D721Med (cell line): ENCODE results near the gene TMEM39B.
"Not testable (repeated sequence)": the region's sequence is repeated elsewhere in the genome, so short reads cannot be mapped to it uniquely, and the experiment has no call there.

Experiments
- DNase-seq: peaks from one replicate; pipeline ENCODE4 v3.0.0; 2011; ENCODE audit warnings: low spot score; ENCODE audit not compliant: insufficient read length
- FAIRE-seq: peaks from 2 replicates; lab custom pipeline; 2011; peaks lifted over from hg19 to GRCh38; lab: Jason Lieb, UNC
- CTCF ChIP-seq: IDR thresholded peaks from 2 replicates; pipeline ENCODE4 v1.5.1; 2012; ENCODE audit warnings: mild to moderate bottlenecking, control low read depth; ENCODE audit not compliant: insufficient read depth; ENCODE audit errors: missing control alignments

The TMEM39B gene

GRCh38 chr1:32125313-32125712, 52.6 kb downstream of the TMEM39B start:
- no peak for DNase-seq

DNA sequence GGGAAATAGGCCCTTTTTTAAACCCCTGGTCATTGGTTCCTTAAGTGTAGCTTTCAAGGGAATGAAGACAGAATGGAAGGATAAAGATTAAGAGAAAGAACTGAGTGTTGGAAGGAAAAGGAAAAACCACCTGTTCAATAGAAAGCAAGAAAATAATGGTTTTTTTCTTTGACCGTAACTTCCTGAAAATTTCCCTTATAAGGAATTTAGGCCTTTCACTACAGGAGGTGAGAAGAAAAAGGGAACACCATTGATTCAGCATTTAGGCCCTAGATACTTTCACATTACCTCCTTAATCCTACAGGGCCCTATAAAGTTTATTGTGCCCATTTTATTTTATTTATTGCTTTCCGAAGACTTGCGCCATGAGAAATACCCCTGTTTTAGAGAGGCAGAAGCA, 54.0 kb downstream of the TMEM39B start:
- no peak for TF ChIP-seq CTCF
- FAIRE-seq (no peak), DNase-seq (no peak)

More at GRCh38 chr1:32125313-32125712, 52.6 kb downstream of the TMEM39B start:
- TF ChIP-seq CTCF, result no peak
- no peak for FAIRE-seq

- no peak for TF ChIP-seq CTCF
- DNase-seq (no peak), FAIRE-seq (no peak)
Observed at GRCh38 chr1:32127409-32128198, 54.9 kb downstream of the TMEM39B start.

GRCh38 chr1:32128479-32128878, 55.7 kb downstream of the TMEM39B start:
- no peak for FAIRE-seq
- TF ChIP-seq CTCF, result no peak
- no peak for DNase-seq

- DNase-seq (no peak), FAIRE-seq (no peak)
- TF ChIP-seq CTCF, result no peak
Observed at GRCh38 chr1:32128964-32129363, 56.2 kb downstream of the TMEM39B start.

GRCh38 chr1:32133950-32134280, 61.2 kb downstream of the TMEM39B start:
- FAIRE-seq, DNase-seq: not testable (repeated sequence)

DNA sequence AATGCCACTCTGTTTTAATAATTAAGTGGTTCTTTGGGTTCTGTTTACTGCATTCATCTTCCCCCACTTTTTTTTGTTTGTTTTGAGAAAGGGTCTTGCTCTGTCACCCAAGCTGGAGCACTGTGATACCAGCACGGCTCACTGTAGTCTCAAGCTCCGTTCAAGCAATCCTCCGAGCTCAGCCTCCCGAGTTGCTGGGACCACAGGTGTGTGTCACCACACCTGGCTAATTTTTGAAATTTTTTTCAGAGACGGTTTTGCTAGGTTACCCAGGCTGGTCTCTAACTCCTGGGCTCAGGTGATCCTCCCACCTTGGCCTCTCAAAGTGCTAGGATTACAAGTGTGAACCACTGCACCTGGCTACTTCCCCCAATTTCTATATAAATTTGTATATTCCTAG, 64.4 kb downstream of the TMEM39B start:
- DNase-seq (no peak), FAIRE-seq (no peak)
- TF ChIP-seq CTCF, result no peak
